GM23338 (cell line): ENCODE data around the gene MYO15B.

ENCODE experiments used
- CREB1 ChIP-seq: fragments of 250-450 bp; sonication (Bioruptor Pico); IDR thresholded peaks from 2 replicates; pipeline ENCODE4 v1.5.0; 2020; ENCODE audit warnings: low read depth, mild to moderate bottlenecking, moderate library complexity
- EZH2 ChIP-seq: fragments of 200-600 bp; sonication (generic); IDR thresholded peaks from one replicate; pipeline ENCODE4 v1.8.0; 2017; ENCODE audit warnings: antibody characterized with exemption, mild to moderate bottlenecking, low read depth; ENCODE audit not compliant: unreplicated experiment
- EZH2phosphoT487 ChIP-seq: fragments of 200-600 bp; sonication (generic); IDR thresholded peaks from one replicate; pipeline ENCODE4 v1.8.1; 2018; ENCODE audit warnings: antibody characterized with exemption; ENCODE audit not compliant: unreplicated experiment
- JUNB ChIP-seq: IDR thresholded peaks from one replicate; pipeline ENCODE4 v1.6.1; 2016; ENCODE audit warnings: antibody characterized with exemption; ENCODE audit not compliant: unreplicated experiment
- NANOG ChIP-seq: IDR thresholded peaks from 2 replicates; pipeline ENCODE4 v1.6.1; 2016; ENCODE audit warnings: antibody characterized with exemption, borderline replicate concordance
- POLR2AphosphoS5 ChIP-seq: IDR thresholded peaks from 2 replicates; pipeline ENCODE4 v1.6.1; 2016; ENCODE audit warnings: antibody characterized with exemption, low read depth
- STAT1 ChIP-seq: IDR thresholded peaks from one replicate; pipeline ENCODE4 v1.6.1; 2016; ENCODE audit warnings: antibody characterized with exemption; ENCODE audit not compliant: unreplicated experiment
- ZNF114 ChIP-seq: fragments of 250-450 bp; sonication (Bioruptor Pico); IDR thresholded peaks from 2 replicates; pipeline ENCODE4 v1.5.0; 2020; ENCODE audit warnings: mild to moderate bottlenecking, moderate library complexity
- ZNF331 ChIP-seq: fragments of 250-450 bp; sonication (Bioruptor Pico); IDR thresholded peaks from 2 replicates; pipeline ENCODE4 v1.5.0; 2020; ENCODE audit warnings: low read depth, mild to moderate bottlenecking, moderate library complexity
- TF ChIP-seq, protein P1 (sequence below), 2 experiments: fragments of 200-600 bp in 1 of 2; sonication (generic) in 1 of 2; conservative IDR thresholded peaks; 2 replicates each; pipeline versions ENCODE4 v1.5.1 to v1.6.1; 2016 to 2017; ENCODE audit warnings: antibody characterized with exemption in 2 of 2, low read depth in 2 of 2, mild to moderate bottlenecking in 2 of 2, moderate library complexity in 1 of 2
- TF ChIP-seq, protein P2 (sequence below): IDR thresholded peaks from one replicate; pipeline ENCODE4 v1.6.1; 2018; ENCODE audit warnings: antibody characterized with exemption; ENCODE audit not compliant: unreplicated experiment
- TF ChIP-seq, protein P3 (sequence below): IDR thresholded peaks from 2 replicates; pipeline ENCODE4 v1.6.1; 2016; ENCODE audit warnings: antibody characterized with exemption

DNA sequence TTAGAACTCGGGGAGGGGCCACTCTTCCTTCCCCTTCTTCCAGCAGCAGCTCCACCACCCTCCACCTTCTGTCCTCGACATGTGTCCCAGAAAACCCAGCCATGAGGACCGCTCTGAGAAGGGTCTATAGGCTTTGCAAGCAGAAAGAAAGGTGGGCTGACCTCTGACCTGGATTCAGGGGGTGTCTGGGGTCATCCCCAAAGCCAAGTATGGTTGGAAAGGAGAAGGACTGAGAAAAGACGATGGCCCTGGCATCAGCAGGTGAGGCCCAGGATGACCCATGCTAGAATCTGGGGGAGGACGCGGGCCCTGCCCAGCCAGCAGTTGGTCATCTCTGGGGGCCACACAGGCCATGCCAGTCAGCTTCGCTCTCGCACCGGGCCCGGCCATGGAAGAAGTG is 39.5 kb downstream of the MYO15B start:
- TF ChIP-seq, protein P1, sequence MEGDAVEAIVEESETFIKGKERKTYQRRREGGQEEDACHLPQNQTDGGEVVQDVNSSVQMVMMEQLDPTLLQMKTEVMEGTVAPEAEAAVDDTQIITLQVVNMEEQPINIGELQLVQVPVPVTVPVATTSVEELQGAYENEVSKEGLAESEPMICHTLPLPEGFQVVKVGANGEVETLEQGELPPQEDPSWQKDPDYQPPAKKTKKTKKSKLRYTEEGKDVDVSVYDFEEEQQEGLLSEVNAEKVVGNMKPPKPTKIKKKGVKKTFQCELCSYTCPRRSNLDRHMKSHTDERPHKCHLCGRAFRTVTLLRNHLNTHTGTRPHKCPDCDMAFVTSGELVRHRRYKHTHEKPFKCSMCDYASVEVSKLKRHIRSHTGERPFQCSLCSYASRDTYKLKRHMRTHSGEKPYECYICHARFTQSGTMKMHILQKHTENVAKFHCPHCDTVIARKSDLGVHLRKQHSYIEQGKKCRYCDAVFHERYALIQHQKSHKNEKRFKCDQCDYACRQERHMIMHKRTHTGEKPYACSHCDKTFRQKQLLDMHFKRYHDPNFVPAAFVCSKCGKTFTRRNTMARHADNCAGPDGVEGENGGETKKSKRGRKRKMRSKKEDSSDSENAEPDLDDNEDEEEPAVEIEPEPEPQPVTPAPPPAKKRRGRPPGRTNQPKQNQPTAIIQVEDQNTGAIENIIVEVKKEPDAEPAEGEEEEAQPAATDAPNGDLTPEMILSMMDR (conservative IDR thresholded peaks at IDR 0.05; ENCODE audit: low read depth in 2 of 2): no peak
- TF ChIP-seq EZH2: no peak
- TF ChIP-seq CREB1: no peak
- no peak for TF ChIP-seq POLR2AphosphoS5
- no peak for TF ChIP-seq STAT1
- no peak for TF ChIP-seq EZH2phosphoT487
- TF ChIP-seq, protein P2, sequence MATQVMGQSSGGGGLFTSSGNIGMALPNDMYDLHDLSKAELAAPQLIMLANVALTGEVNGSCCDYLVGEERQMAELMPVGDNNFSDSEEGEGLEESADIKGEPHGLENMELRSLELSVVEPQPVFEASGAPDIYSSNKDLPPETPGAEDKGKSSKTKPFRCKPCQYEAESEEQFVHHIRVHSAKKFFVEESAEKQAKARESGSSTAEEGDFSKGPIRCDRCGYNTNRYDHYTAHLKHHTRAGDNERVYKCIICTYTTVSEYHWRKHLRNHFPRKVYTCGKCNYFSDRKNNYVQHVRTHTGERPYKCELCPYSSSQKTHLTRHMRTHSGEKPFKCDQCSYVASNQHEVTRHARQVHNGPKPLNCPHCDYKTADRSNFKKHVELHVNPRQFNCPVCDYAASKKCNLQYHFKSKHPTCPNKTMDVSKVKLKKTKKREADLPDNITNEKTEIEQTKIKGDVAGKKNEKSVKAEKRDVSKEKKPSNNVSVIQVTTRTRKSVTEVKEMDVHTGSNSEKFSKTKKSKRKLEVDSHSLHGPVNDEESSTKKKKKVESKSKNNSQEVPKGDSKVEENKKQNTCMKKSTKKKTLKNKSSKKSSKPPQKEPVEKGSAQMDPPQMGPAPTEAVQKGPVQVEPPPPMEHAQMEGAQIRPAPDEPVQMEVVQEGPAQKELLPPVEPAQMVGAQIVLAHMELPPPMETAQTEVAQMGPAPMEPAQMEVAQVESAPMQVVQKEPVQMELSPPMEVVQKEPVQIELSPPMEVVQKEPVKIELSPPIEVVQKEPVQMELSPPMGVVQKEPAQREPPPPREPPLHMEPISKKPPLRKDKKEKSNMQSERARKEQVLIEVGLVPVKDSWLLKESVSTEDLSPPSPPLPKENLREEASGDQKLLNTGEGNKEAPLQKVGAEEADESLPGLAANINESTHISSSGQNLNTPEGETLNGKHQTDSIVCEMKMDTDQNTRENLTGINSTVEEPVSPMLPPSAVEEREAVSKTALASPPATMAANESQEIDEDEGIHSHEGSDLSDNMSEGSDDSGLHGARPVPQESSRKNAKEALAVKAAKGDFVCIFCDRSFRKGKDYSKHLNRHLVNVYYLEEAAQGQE: no peak
- no peak for TF ChIP-seq NANOG
- no peak for TF ChIP-seq ZNF331 (CRISPR knock-in tag)
- no peak for TF ChIP-seq ZNF114
- no peak for TF ChIP-seq JUNB
- TF ChIP-seq, protein P3, sequence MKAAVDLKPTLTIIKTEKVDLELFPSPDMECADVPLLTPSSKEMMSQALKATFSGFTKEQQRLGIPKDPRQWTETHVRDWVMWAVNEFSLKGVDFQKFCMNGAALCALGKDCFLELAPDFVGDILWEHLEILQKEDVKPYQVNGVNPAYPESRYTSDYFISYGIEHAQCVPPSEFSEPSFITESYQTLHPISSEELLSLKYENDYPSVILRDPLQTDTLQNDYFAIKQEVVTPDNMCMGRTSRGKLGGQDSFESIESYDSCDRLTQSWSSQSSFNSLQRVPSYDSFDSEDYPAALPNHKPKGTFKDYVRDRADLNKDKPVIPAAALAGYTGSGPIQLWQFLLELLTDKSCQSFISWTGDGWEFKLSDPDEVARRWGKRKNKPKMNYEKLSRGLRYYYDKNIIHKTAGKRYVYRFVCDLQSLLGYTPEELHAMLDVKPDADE: no peak
